Measurements from ENCODE around the gene RITA1.

RITA1 gene

GRCh38 chr12:113152835-113153814, 32.4 kb upstream of the RITA1 start:
- FAIRE-seq (no peak), DNase-seq (ENCODE audit: low spot score) (peak; percentile 64)

GRCh38 chr12:113154351-113154973, 31.1 kb upstream of the RITA1 start:
- FAIRE-seq (no peak), DNase-seq (ENCODE audit: low spot score) (no peak)

GRCh38 chr12:113155060-113155459, 30.5 kb upstream of the RITA1 start:
- FAIRE-seq (no peak), DNase-seq (ENCODE audit: low spot score) (no peak)

GRCh38 chr12:113155646-113156045, 29.9 kb upstream of the RITA1 start:
- DNase-seq (ENCODE audit: low spot score) (no peak), FAIRE-seq (no peak)

GRCh38 chr12:113157218-113157859, 28.2 kb upstream of the RITA1 start:
- FAIRE-seq: no peak
- DNase-seq (ENCODE audit: low spot score): no peak

GRCh38 chr12:113158439-113159203, 26.9 kb upstream of the RITA1 start:
- DNase-seq (ENCODE audit: low spot score) (no peak), FAIRE-seq (no peak)

GRCh38 chr12:113159937-113160336, 25.6 kb upstream of the RITA1 start:
- DNase-seq (ENCODE audit: low spot score): no peak
- no peak for FAIRE-seq

- DNase-seq (ENCODE audit: low spot score) (peak; percentile 36), FAIRE-seq (no peak)
Observed at GRCh38 chr12:113161415-113162016, 24.0 kb upstream of the RITA1 start.

GRCh38 chr12:113162102-113163029, 23.2 kb upstream of the RITA1 start:
- FAIRE-seq: no peak

GRCh38 chr12:113163030-113163360, 22.5 kb upstream of the RITA1 start:
- no peak for FAIRE-seq
- DNase-seq (ENCODE audit: low spot score): no peak

More at GRCh38 chr12:113162102-113163029, 23.2 kb upstream of the RITA1 start:
- DNase-seq (ENCODE audit: low spot score): no peak

- FAIRE-seq (no peak), DNase-seq (ENCODE audit: low spot score) (no peak)
Observed at GRCh38 chr12:113164014-113164413, 21.5 kb upstream of the RITA1 start.

- no peak for DNase-seq (ENCODE audit: low spot score)
- no peak for FAIRE-seq
Observed at GRCh38 chr12:113165521-113166450, 19.7 kb upstream of the RITA1 start.

- no peak for FAIRE-seq
- no peak for DNase-seq (ENCODE audit: low spot score)
Observed at GRCh38 chr12:113167868-113168267, 17.7 kb upstream of the RITA1 start.

- FAIRE-seq: no peak
- DNase-seq (ENCODE audit: low spot score): no peak
Observed at GRCh38 chr12:113169697-113170096, 15.8 kb upstream of the RITA1 start.

- no peak for DNase-seq (ENCODE audit: low spot score)
- FAIRE-seq: no peak
Observed at GRCh38 chr12:113170457-113170856, 15.1 kb upstream of the RITA1 start.

GRCh38 chr12:113170926-113171325, 14.6 kb upstream of the RITA1 start:
- FAIRE-seq (no peak), DNase-seq (ENCODE audit: low spot score) (no peak)

GRCh38 chr12:113171543-113171942, 14.0 kb upstream of the RITA1 start:
- FAIRE-seq (no peak), DNase-seq (ENCODE audit: low spot score) (no peak)

- no peak for DNase-seq (ENCODE audit: low spot score)
- FAIRE-seq: no peak
Observed at GRCh38 chr12:113172185-113172584, 13.3 kb upstream of the RITA1 start.

All from urothelium cell line (cell line).